ENCODE data around the gene CCL1. TPM values are rescaled to one million over a fixed set of nuclear protein-coding genes. Genes with fewer than 3 reads are reported as not detected.

CCL1 gene
- total and polyA plus RNA-seq, 2 experiments from 2014 or later: not detected

DNA sequence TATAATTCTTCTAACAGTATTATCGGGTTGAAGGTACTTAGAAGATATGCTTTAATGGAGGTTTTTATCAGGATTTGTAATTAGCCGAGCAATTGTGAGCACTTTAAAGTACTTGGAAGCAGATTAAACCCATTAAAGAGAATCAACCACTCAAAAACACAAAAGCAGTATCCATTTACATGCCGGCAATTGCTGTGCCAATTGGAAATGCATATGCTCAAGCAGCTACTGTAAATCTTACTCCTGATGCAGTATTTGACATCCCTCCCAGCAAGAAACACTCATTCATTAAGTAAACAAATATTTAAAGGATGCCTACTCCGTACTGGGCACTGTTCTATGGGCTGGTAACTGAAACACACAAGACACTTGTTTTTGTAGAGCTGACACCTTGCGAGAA, 11.4 kb upstream of the CCL1 start:
- no peaks in the 10 kb centered on the region for H4K20me1 ChIP-seq (replicated peaks; ENCODE audit: insufficient read depth)
- peaks cover 3% of the 10 kb centered on the region; the same call in 1 of the 2 replicates for H3K4me1 ChIP-seq (ENCODE audit: insufficient read depth)
- Mint-ChIP-seq H3K36me3 (ENCODE audit: low read depth) (no peaks in the 10 kb centered on the region), H3K27me3 (ENCODE audit: insufficient read depth, low read depth, poor library complexity) (no peaks in the 10 kb centered on the region), H3K4me3 (no peak overlapping the region), H3K27ac (no peak overlapping the region), H3K9me3 (no peaks in the 10 kb centered on the region), H3K4me1 (peaks cover 9% of the 10 kb centered on the region)
- no peaks in the 10 kb centered on the region for H3K27me3 ChIP-seq (ENCODE audit: insufficient read depth)
- no peaks in the 10 kb centered on the region for H3F3A ChIP-seq (replicated peaks; ENCODE audit: low read depth)
- TF ChIP-seq EZH2phosphoT487 (IDR thresholded peaks at IDR 0.05; ENCODE audit: unreplicated experiment) (no peak), JUNB (IDR thresholded peaks at IDR 0.05; ENCODE audit: unreplicated experiment) (no peak), CTCF (conservative IDR thresholded peaks at IDR 0.05; ENCODE audit: low read depth in 2 of 2) (no peak), STAT1 (IDR thresholded peaks at IDR 0.05; ENCODE audit: unreplicated experiment) (no peak), POLR2AphosphoS5 (IDR thresholded peaks at IDR 0.05; ENCODE audit: low read depth) (no peak), ZNF331 (CRISPR knock-in tag; IDR thresholded peaks at IDR 0.05; ENCODE audit: low read depth) (no peak), EZH2 (IDR thresholded peaks at IDR 0.05; ENCODE audit: low read depth, unreplicated experiment) (no peak), ZNF114 (CRISPR knock-in tag; IDR thresholded peaks at IDR 0.05) (no peak), ZNF462 (CRISPR knock-in tag; IDR thresholded peaks at IDR 0.05) (no peak), NANOG (IDR thresholded peaks at IDR 0.05; ENCODE audit: borderline replicate concordance) (no peak), CREB1 (CRISPR knock-in tag; IDR thresholded peaks at IDR 0.05; ENCODE audit: low read depth) (no peak)
- TF ChIP-seq, protein P1, sequence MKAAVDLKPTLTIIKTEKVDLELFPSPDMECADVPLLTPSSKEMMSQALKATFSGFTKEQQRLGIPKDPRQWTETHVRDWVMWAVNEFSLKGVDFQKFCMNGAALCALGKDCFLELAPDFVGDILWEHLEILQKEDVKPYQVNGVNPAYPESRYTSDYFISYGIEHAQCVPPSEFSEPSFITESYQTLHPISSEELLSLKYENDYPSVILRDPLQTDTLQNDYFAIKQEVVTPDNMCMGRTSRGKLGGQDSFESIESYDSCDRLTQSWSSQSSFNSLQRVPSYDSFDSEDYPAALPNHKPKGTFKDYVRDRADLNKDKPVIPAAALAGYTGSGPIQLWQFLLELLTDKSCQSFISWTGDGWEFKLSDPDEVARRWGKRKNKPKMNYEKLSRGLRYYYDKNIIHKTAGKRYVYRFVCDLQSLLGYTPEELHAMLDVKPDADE (IDR thresholded peaks at IDR 0.05): no peak
- TF ChIP-seq, protein P2, sequence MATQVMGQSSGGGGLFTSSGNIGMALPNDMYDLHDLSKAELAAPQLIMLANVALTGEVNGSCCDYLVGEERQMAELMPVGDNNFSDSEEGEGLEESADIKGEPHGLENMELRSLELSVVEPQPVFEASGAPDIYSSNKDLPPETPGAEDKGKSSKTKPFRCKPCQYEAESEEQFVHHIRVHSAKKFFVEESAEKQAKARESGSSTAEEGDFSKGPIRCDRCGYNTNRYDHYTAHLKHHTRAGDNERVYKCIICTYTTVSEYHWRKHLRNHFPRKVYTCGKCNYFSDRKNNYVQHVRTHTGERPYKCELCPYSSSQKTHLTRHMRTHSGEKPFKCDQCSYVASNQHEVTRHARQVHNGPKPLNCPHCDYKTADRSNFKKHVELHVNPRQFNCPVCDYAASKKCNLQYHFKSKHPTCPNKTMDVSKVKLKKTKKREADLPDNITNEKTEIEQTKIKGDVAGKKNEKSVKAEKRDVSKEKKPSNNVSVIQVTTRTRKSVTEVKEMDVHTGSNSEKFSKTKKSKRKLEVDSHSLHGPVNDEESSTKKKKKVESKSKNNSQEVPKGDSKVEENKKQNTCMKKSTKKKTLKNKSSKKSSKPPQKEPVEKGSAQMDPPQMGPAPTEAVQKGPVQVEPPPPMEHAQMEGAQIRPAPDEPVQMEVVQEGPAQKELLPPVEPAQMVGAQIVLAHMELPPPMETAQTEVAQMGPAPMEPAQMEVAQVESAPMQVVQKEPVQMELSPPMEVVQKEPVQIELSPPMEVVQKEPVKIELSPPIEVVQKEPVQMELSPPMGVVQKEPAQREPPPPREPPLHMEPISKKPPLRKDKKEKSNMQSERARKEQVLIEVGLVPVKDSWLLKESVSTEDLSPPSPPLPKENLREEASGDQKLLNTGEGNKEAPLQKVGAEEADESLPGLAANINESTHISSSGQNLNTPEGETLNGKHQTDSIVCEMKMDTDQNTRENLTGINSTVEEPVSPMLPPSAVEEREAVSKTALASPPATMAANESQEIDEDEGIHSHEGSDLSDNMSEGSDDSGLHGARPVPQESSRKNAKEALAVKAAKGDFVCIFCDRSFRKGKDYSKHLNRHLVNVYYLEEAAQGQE (IDR thresholded peaks at IDR 0.05; ENCODE audit: unreplicated experiment): no peak
- no peaks in the 10 kb centered on the region for H3K79me2 ChIP-seq (replicated peaks; ENCODE audit: insufficient read depth)
- ATAC-seq: no peak
- DNase-seq (ENCODE audit: low spot score): no peak
- H3K4me2 ChIP-seq: no peak overlapping the region
- H3K27ac ChIP-seq (ENCODE audit: low read depth): no peak overlapping the region
- no peaks in the 10 kb centered on the region for H3K36me3 ChIP-seq (ENCODE audit: insufficient read depth)
- no peak overlapping the region for H3K4me3 ChIP-seq
- no peak overlapping the region for H2AFZ ChIP-seq
- H3K9me2 ChIP-seq (ENCODE audit: insufficient read depth): 0 out of 2 replicates have a peak, but pooled peaks cover 6% of the 10 kb centered on the region
